Endothelial cell (in vitro differentiated cells): Measurements from ENCODE around the gene ZNF408. TPM values are rescaled to one million over a fixed set of nuclear protein-coding genes. Genes with fewer than 3 reads are reported as not detected.

Source experiments
- DNase-seq: peaks from one replicate; pipeline ENCODE4 v3.0.0; 2021; ENCODE audit warnings: low spot score
- H3K27ac Mint-ChIP-seq: one replicate; pipeline ENCODE4 v1.8.0; 2021; ENCODE audit warnings: mixed read lengths, inconsistent platforms; ENCODE audit not compliant: unreplicated experiment
- H3K27me3 Mint-ChIP-seq: one replicate; pipeline ENCODE4 v1.8.0; 2021; ENCODE audit warnings: mild to moderate bottlenecking, moderate library complexity, mixed read lengths, inconsistent platforms; ENCODE audit not compliant: unreplicated experiment
- H3K36me3 Mint-ChIP-seq: one replicate; pipeline ENCODE4 v1.8.0; 2021; ENCODE audit warnings: mild to moderate bottlenecking, low read depth, mixed read lengths, inconsistent platforms; ENCODE audit not compliant: unreplicated experiment
- H3K4me1 Mint-ChIP-seq: one replicate; pipeline ENCODE4 v1.8.0; 2021; ENCODE audit warnings: mild to moderate bottlenecking, mixed read lengths, inconsistent platforms; ENCODE audit not compliant: unreplicated experiment
- H3K4me3 Mint-ChIP-seq: one replicate; pipeline ENCODE4 v1.8.0; 2021; ENCODE audit warnings: mild to moderate bottlenecking, mixed read lengths, inconsistent platforms; ENCODE audit not compliant: unreplicated experiment
- H3K9me3 Mint-ChIP-seq: one replicate; pipeline ENCODE4 v1.8.0; 2021; ENCODE audit warnings: mixed read lengths, inconsistent platforms; ENCODE audit not compliant: unreplicated experiment
- total RNA-seq: library from RNA; stranded (reverse); fragmentation: NEBNext Ultra II Directional; extraction: Animal tissue kit (Norgen Biotek cat#: 25700); gene quantifications from one replicate; pipeline ENCODE4 v1.2.1, GENCODE V29; 2021; ENCODE audit not compliant: unreplicated experiment
- TF ChIP-seq, protein P1 (sequence below): fragments of 200-600 bp; sonication (generic); IDR thresholded peaks from one replicate; pipeline ENCODE4 v1.5.0; 2021; ENCODE audit warnings: antibody characterized with exemption; ENCODE audit not compliant: unreplicated experiment

Gene ZNF408
- total RNA-seq, 1 donor from 2014 or later = 23.2 TPM

DNA sequence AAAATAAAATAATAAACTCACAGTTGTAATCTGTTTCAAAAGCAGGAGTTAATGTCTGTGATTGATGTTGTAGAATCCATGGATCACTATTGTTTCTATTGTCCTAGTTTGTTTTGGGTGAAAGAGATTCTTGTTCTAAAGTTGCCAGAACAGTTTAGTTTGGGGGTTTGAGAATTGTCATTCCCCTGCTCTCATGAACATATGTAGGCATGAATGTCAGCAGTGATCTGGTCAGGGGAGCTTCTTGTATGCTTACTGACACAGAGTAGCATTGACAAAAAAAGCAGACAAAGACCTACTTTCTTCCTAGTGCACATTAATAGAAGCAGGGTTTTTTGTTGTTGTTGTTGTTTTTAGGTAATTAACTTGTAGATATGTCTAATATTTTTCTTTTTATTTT lies 39.0 kb upstream of the ZNF408 start:
- Mint-ChIP-seq H3K27ac (no peak overlapping the region), H3K36me3 (peaks cover 38% of the 10 kb centered on the region)

GRCh38 chr11:46662366-46662765 lies 38.5 kb upstream of the ZNF408 start:
- Mint-ChIP-seq H3K9me3 (no peaks in the 10 kb centered on the region), H3K4me3 (no peak overlapping the region), H3K4me1 (peaks cover 20% of the 10 kb centered on the region), H3K27ac (no peak overlapping the region), H3K36me3 (peaks cover 35% of the 10 kb centered on the region), H3K27me3 (no peaks in the 10 kb centered on the region)
- TF ChIP-seq, protein P1, sequence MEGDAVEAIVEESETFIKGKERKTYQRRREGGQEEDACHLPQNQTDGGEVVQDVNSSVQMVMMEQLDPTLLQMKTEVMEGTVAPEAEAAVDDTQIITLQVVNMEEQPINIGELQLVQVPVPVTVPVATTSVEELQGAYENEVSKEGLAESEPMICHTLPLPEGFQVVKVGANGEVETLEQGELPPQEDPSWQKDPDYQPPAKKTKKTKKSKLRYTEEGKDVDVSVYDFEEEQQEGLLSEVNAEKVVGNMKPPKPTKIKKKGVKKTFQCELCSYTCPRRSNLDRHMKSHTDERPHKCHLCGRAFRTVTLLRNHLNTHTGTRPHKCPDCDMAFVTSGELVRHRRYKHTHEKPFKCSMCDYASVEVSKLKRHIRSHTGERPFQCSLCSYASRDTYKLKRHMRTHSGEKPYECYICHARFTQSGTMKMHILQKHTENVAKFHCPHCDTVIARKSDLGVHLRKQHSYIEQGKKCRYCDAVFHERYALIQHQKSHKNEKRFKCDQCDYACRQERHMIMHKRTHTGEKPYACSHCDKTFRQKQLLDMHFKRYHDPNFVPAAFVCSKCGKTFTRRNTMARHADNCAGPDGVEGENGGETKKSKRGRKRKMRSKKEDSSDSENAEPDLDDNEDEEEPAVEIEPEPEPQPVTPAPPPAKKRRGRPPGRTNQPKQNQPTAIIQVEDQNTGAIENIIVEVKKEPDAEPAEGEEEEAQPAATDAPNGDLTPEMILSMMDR = no peak
- DNase-seq = no peak

More for the DNA sequence above, 39.0 kb upstream of the ZNF408 start:
- Mint-ChIP-seq H3K4me1 (peaks cover 20% of the 10 kb centered on the region), H3K4me3 (no peak overlapping the region), H3K27me3 (no peaks in the 10 kb centered on the region), H3K9me3 (no peaks in the 10 kb centered on the region)
- no peak for DNase-seq
- TF ChIP-seq, protein P1 = no peak

GRCh38 chr11:46663277-46663940 lies 37.4 kb upstream of the ZNF408 start:
- peaks cover 28% of the 10 kb centered on the region for H3K36me3 Mint-ChIP-seq
- no peak overlapping the region for H3K27ac Mint-ChIP-seq
- no peaks in the 10 kb centered on the region for H3K27me3 Mint-ChIP-seq
- H3K4me1 Mint-ChIP-seq = peaks cover 20% of the 10 kb centered on the region
- TF ChIP-seq, protein P1 = no peak
- no peaks in the 10 kb centered on the region for H3K9me3 Mint-ChIP-seq
- no peak overlapping the region for H3K4me3 Mint-ChIP-seq
- no peak for DNase-seq

DNA sequence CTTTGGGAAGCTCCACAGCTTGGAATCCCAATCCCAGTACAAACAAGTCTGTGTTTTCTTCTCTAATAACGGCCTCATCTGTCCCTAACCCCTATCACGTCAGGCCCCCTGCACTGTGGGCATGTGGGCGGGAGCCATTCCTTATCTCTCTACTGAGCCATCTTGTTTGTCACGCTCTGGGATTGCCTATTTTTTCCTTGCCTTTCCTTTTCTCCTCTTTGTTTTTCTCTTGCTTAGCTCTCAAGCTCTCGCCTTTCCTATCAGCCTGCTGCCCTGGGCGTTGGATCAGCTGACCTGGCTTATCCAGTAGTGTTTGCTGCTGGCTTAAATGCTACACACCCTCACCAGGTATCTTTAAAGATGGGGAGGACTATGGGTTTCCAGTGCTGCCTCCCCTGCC lies 36.2 kb upstream of the ZNF408 start:
- Mint-ChIP-seq H3K27me3 (no peaks in the 10 kb centered on the region), H3K27ac (peak overlapping the region; percentile 97), H3K4me1 (peaks cover 25% of the 10 kb centered on the region), H3K9me3 (no peaks in the 10 kb centered on the region), H3K4me3 (peak overlapping the region; percentile 42), H3K36me3 (peaks cover 33% of the 10 kb centered on the region)
- TF ChIP-seq, protein P1 = no peak
- DNase-seq = no peak

- Mint-ChIP-seq H3K36me3 (peaks cover 31% of the 10 kb centered on the region), H3K9me3 (no peaks in the 10 kb centered on the region), H3K4me3 (no peak overlapping the region), H3K27ac (peak overlapping the region; percentile 97), H3K4me1 (peaks cover 27% of the 10 kb centered on the region), H3K27me3 (peaks cover 4% of the 10 kb centered on the region)
- no peak for DNase-seq
- TF ChIP-seq, protein P1 = no peak
These were observed 35.5 kb upstream of the ZNF408 start for GRCh38 chr11:46665356-46665755.
